ENCODE measurements around the gene KLHL29. TPM values are rescaled to one million over a fixed set of nuclear protein-coding genes. Genes with fewer than 3 reads are reported as not detected.

Gene KLHL29
- total and polyA plus RNA-seq, 2 of the 13 experiments (the other 11 are each of a cell fraction or from before 2014, with no cell fraction given): 0.01 TPM; not detected in 1

GRCh38 chr2:23449413-23449812 lies 64.4 kb downstream of the KLHL29 start (continued):
- TF ChIP-seq ZNF770 (CRISPR knock-in tag; IDR thresholded peaks at IDR 0.05) (no peak), FOSL2 (CRISPR knock-in tag; IDR thresholded peaks at IDR 0.05) (no peak), ZNF367 (CRISPR knock-in tag; IDR thresholded peaks at IDR 0.05; ENCODE audit: borderline replicate concordance) (no peak)
- TF ChIP-seq, protein P1, sequence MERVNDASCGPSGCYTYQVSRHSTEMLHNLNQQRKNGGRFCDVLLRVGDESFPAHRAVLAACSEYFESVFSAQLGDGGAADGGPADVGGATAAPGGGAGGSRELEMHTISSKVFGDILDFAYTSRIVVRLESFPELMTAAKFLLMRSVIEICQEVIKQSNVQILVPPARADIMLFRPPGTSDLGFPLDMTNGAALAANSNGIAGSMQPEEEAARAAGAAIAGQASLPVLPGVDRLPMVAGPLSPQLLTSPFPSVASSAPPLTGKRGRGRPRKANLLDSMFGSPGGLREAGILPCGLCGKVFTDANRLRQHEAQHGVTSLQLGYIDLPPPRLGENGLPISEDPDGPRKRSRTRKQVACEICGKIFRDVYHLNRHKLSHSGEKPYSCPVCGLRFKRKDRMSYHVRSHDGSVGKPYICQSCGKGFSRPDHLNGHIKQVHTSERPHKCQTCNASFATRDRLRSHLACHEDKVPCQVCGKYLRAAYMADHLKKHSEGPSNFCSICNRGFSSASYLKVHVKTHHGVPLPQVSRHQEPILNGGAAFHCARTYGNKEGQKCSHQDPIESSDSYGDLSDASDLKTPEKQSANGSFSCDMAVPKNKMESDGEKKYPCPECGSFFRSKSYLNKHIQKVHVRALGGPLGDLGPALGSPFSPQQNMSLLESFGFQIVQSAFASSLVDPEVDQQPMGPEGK (CRISPR knock-in tag; IDR thresholded peaks at IDR 0.05): no peak

DNA sequence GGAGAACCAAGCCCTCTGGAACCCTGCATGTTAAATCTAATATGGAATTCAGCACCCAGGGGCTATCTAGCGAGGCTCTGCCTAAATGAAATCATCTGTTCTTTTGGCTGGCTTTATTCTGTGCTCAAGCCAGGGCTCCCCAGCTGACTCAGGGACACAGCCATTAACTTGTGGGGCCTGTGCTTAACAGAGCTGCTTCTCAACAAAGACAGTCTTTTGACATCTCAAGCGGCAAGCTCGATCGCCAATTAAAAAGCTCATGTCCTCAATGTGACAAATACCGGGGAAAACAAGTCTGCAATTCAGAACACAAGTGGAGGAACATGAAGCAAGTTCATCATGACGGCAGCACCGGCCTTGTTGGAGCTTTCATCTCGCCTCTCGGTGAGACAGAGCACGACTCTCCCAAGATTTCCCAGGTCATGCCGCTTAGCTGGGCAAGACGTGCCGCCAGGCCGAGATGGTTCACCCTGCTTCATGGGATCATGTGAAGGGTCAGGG lies 64.9 kb downstream of the KLHL29 start:
- no TSS peak for BruUV-seq (replicated peaks)
- CTCF ChIA-PET (ENCODE audit: low intra/inter-chr PET ratio, low total read pairs): no interaction called here
- intact Hi-C loops (cut with micrococcal nuclease; ENCODE audit: unreplicated experiment) (no loop called here), in situ Hi-C loops (cut with HindIII; ENCODE audit: extremely low pct_ligation_motif_present, low pct_unique_long_range_greater_than_20kb) (no loop called here)
- no peak for FAIRE-seq
- ATAC-seq: no peak
- Histone ChIP-seq H4K20me1 (ENCODE audit: insufficient read depth, low read length) (no peaks in the 10 kb centered on the region), H3K4me3 (replicated peaks in 1 of 3; ENCODE audit: insufficient read depth in 1 of 3, low read depth in 2 of 3, low read length in 3 of 3) (no peak overlapping the region), H2AFZ (ENCODE audit: low read length) (no peak overlapping the region), H3K79me2 (ENCODE audit: insufficient read depth, low read length) (no peaks in the 10 kb centered on the region), H3K4me1 (ENCODE audit: insufficient read depth, low read length) (no peaks in the 10 kb centered on the region), H3K27me3 (ENCODE audit: control insufficient read depth in 1 of 2, insufficient read depth in 2 of 2, low read length in 2 of 2) (peaks cover 1 to 6% of the 10 kb centered on the region in 2 experiments; a peak in 1 of 5 replicates), H3K4me2 (ENCODE audit: low read depth, low read length) (no peak overlapping the region), H3K9ac (ENCODE audit: insufficient read depth, low read depth, low read length) (no peak overlapping the region), H3K27ac (ENCODE audit: extremely low read length, insufficient read depth, low read length) (no peak overlapping the region), H3K9me3 (ENCODE audit: low read length) (no peaks in the 10 kb centered on the region), H3K36me3 (replicated peaks in 1 of 2; ENCODE audit: control insufficient read depth in 1 of 2, insufficient read depth in 2 of 2, low read length in 2 of 2) (no peaks in the 10 kb centered on the region)
- no peak for DNase-seq (ENCODE audit: low spot score)
- POLR2A ChIA-PET: no interaction called here
- TF ChIP-seq CC2D1A (CRISPR knock-in tag; IDR thresholded peaks at IDR 0.05) (no peak), ATF7-NPFF (CRISPR knock-in tag; IDR thresholded peaks at IDR 0.05; ENCODE audit: low read depth) (no peak), FOXA1 (IDR thresholded peaks at IDR 0.05) (no peak), FOXA1 (CRISPR knock-in tag; IDR thresholded peaks at IDR 0.05) (no peak), YY1 (IDR thresholded peaks at IDR 0.05; ENCODE audit: insufficient read depth, insufficient replicate concordance, low read depth, low read length) (no peak), TCF12 (IDR thresholded peaks at IDR 0.05) (no peak), TCF12 (CRISPR knock-in tag; IDR thresholded peaks at IDR 0.05) (no peak), ZNF782 (CRISPR knock-in tag; IDR thresholded peaks at IDR 0.05; ENCODE audit: borderline replicate concordance) (no peak), FOXO1 (CRISPR knock-in tag; IDR thresholded peaks at IDR 0.05) (no peak), ZNF746 (CRISPR knock-in tag; IDR thresholded peaks at IDR 0.05) (no peak), KDM4B (CRISPR knock-in tag; IDR thresholded peaks at IDR 0.05) (no peak), ZNF264 (CRISPR knock-in tag; IDR thresholded peaks at IDR 0.05) (no peak), ETV6 (CRISPR knock-in tag; conservative IDR thresholded peaks at IDR 0.05) (no peak), ZNF883 (CRISPR knock-in tag; IDR thresholded peaks at IDR 0.05; ENCODE audit: not compliant biosample characterization) (no peak), RXRB (CRISPR knock-in tag; IDR thresholded peaks at IDR 0.05; ENCODE audit: borderline replicate concordance) (no peak)
- TF ChIP-seq, protein P2, sequence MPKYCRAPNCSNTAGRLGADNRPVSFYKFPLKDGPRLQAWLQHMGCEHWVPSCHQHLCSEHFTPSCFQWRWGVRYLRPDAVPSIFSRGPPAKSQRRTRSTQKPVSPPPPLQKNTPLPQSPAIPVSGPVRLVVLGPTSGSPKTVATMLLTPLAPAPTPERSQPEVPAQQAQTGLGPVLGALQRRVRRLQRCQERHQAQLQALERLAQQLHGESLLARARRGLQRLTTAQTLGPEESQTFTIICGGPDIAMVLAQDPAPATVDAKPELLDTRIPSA (CRISPR knock-in tag; IDR thresholded peaks at IDR 0.05; ENCODE audit: borderline replicate concordance): no peak
- 56% methylated on average over 14 of the region's 14 CpGs for WGBS (ENCODE audit: low lambda C conversion rate)

Measured in HepG2 (cell line).